IMR-90 (cell line): ENCODE measurements around the gene TBC1D1. TPM values are rescaled to one million over a fixed set of nuclear protein-coding genes. Genes with fewer than 3 reads are reported as not detected.

ENCODE experiments used
- ATAC-seq: fragments of 200-7000 bp; cut with Tn5 transposase; 2 replicates; pipeline ENCODE4 v1.9.1; 2020; ENCODE audit warnings: low read depth, mild to moderate bottlenecking, moderate library complexity
- BruUV-seq: library from RNA; stranded (reverse); fragments of 400-500 nt; replicated peaks from 2 replicates; lab custom pipeline; 2021; lab: Mats Ljungman, UMichigan
- CTCF ChIA-PET: fragments of 300-600 bp; formaldehyde crosslinking; extraction: SDS; loops from one replicate; lab custom pipeline; 2021; ENCODE audit warnings: antibody characterized with exemption; lab: Yijun Ruan, JAX
- POLR2A ChIA-PET: fragments of 300-600 bp; sonication (Branson Sonifier 250); formaldehyde crosslinking; loops from one replicate; lab custom pipeline; 2022; ENCODE audit warnings: antibody characterized with exemption; ENCODE audit not compliant: unreplicated experiment; lab: Charles Lee
- DNase-seq: peaks from one replicate; pipeline ENCODE4 v3.0.0; 2013
- H2AFZ ChIP-seq: replicated peaks from 2 replicates; pipeline ENCODE3; 2013; ENCODE audit warnings: low read length, mild to moderate bottlenecking; ENCODE audit not compliant: poor library complexity
- H2AK5ac ChIP-seq: 2 replicates; pipeline ENCODE4 v1.6.1; 2013; ENCODE audit warnings: low read depth, low read length, inconsistent platforms
- H2AK9ac ChIP-seq: replicated peaks from 2 replicates; pipeline ENCODE3; 2013; ENCODE audit warnings: mild to moderate bottlenecking, low read depth, low read length, moderate library complexity; ENCODE audit not compliant: poor library complexity
- H2BK120ac ChIP-seq: 2 replicates; pipeline ENCODE4 v1.6.1; 2013; ENCODE audit warnings: low read depth, low read length, inconsistent platforms
- H2BK15ac ChIP-seq: 3 replicates; pipeline ENCODE4 v1.6.1; 2013; ENCODE audit warnings: low read depth, low read length, inconsistent platforms
- H2BK20ac ChIP-seq: 2 replicates; pipeline ENCODE4 v1.6.1; 2013; ENCODE audit warnings: low read depth, mild to moderate bottlenecking, inconsistent platforms, low read length, moderate library complexity
- H2BK5ac ChIP-seq: 2 replicates; pipeline ENCODE4 v1.6.1; 2013; ENCODE audit warnings: mild to moderate bottlenecking, low read depth, low read length, inconsistent platforms; ENCODE audit not compliant: poor library complexity, severe bottlenecking
- H3K14ac ChIP-seq: replicated peaks from 2 replicates; pipeline ENCODE4 v1.6.1; 2013; ENCODE audit warnings: low read depth, low read length, inconsistent platforms
- H3K18ac ChIP-seq: 2 replicates; pipeline ENCODE4 v1.6.1; 2013; ENCODE audit warnings: low read depth, low read length, control low read depth
- H3K23ac ChIP-seq: 2 replicates; pipeline ENCODE4 v1.6.1; 2013; ENCODE audit warnings: low read depth, low read length, inconsistent platforms
- H3K27ac ChIP-seq: 2 replicates; pipeline ENCODE4 v1.5.1; 2013; ENCODE audit warnings: mild to moderate bottlenecking, control low read depth, low read length; ENCODE audit not compliant: insufficient read depth
- H3K27me3 ChIP-seq: 2 replicates; pipeline ENCODE4 v1.6.1; 2013; ENCODE audit warnings: low read length; ENCODE audit not compliant: control insufficient read depth, insufficient read depth
- H3K36me3 ChIP-seq: 2 replicates; pipeline ENCODE4 v1.6.1; 2013; ENCODE audit warnings: low read length, mixed read lengths; ENCODE audit not compliant: control insufficient read depth, insufficient read depth
- H3K4ac ChIP-seq: 2 replicates; pipeline ENCODE4 v1.6.1; 2013; ENCODE audit warnings: low read depth, low read length, inconsistent platforms
- H3K4me1 ChIP-seq: 2 replicates; pipeline ENCODE4 v1.6.1; 2013; ENCODE audit warnings: low read length, mixed read lengths; ENCODE audit not compliant: control insufficient read depth, insufficient read depth
- H3K4me2 ChIP-seq: 2 replicates; pipeline ENCODE4 v1.6.1; 2013; ENCODE audit warnings: low read depth, mild to moderate bottlenecking, control low read depth, low read length, moderate library complexity
- H3K4me3 ChIP-seq: 2 replicates; pipeline ENCODE4 v1.5.1; 2013; ENCODE audit warnings: low read depth, mild to moderate bottlenecking, control low read depth, low read length, moderate library complexity; ENCODE audit not compliant: insufficient read depth
- H3K56ac ChIP-seq: 2 replicates; pipeline ENCODE4 v1.6.1; 2013; ENCODE audit warnings: low read length, inconsistent platforms; ENCODE audit not compliant: insufficient read depth; ENCODE audit errors: extremely low read depth
- H3K79me1 ChIP-seq, 2 experiments: 2 replicates each; pipeline ENCODE4 v1.6.1; 2013; ENCODE audit warnings: low read length in 2 of 2, inconsistent platforms in 1 of 2, low read depth in 1 of 2
- H3K9ac ChIP-seq: 2 replicates; pipeline ENCODE4 v1.6.1; 2013; ENCODE audit warnings: low read depth, low read length, control low read depth
- H3K9me1 ChIP-seq: 2 replicates; pipeline ENCODE4 v1.6.1; 2013; ENCODE audit warnings: low read length, inconsistent platforms; ENCODE audit not compliant: insufficient read depth
- H3K9me3 ChIP-seq: 2 replicates; pipeline ENCODE4 v1.6.1; 2013; ENCODE audit warnings: low read length; ENCODE audit not compliant: control insufficient read depth, insufficient read depth
- H4K20me1 ChIP-seq: 2 replicates; pipeline ENCODE4 v1.6.1; 2013; ENCODE audit warnings: low read length, inconsistent platforms; ENCODE audit not compliant: insufficient read depth
- H4K5ac ChIP-seq: 2 replicates; pipeline ENCODE4 v1.6.1; 2013; ENCODE audit warnings: mild to moderate bottlenecking, low read depth, low read length, control low read depth
- H4K8ac ChIP-seq, 2 experiments: 2 replicates each; pipeline ENCODE4 v1.6.1; 2013; ENCODE audit warnings: low read depth in 2 of 2, low read length in 2 of 2, control low read depth in 1 of 2, inconsistent platforms in 1 of 2
- H4K91ac ChIP-seq: 2 replicates; pipeline ENCODE4 v1.6.1; 2013; ENCODE audit warnings: low read depth, low read length, inconsistent platforms; ENCODE audit not compliant: insufficient read depth
- BHLHE40 ChIP-seq: fragments of 150-350 bp; IDR thresholded peaks from 2 replicates; pipeline ENCODE4 v1.6.1; 2016; ENCODE audit warnings: mild to moderate bottlenecking, low read depth, low read length
- CEBPB ChIP-seq: IDR thresholded peaks from 2 replicates; pipeline ENCODE4 v1.6.1; 2012; ENCODE audit warnings: low read depth, low read length, improper control_type of control experiment
- CHD1 ChIP-seq: IDR thresholded peaks from 2 replicates; pipeline ENCODE4 v1.6.1; 2012; ENCODE audit warnings: low read depth, low read length, improper control_type of control experiment
- FOS ChIP-seq: fragments of 150-350 bp; IDR thresholded peaks from 2 replicates; pipeline ENCODE4 v1.6.1; 2016; ENCODE audit warnings: low read depth, low read length
- MAFK ChIP-seq: IDR thresholded peaks from 2 replicates; pipeline ENCODE4 v1.6.1; 2012; ENCODE audit warnings: low read depth, low read length, improper control_type of control experiment
- MAZ ChIP-seq: IDR thresholded peaks from 2 replicates; pipeline ENCODE4 v1.6.1; 2012; ENCODE audit warnings: low read depth, mild to moderate bottlenecking, low read length, improper control_type of control experiment, moderate library complexity, borderline replicate concordance
- MXI1 ChIP-seq: IDR thresholded peaks from 2 replicates; pipeline ENCODE4 v1.6.1; 2012; ENCODE audit warnings: low read depth, mild to moderate bottlenecking, low read length, moderate library complexity, borderline replicate concordance
- NFE2L2 ChIP-seq: fragments of 150-350 bp; IDR thresholded peaks from 2 replicates; pipeline ENCODE4 v1.6.1; 2016; ENCODE audit warnings: low read depth, mild to moderate bottlenecking, low read length
- POLR2A ChIP-seq: IDR thresholded peaks from 2 replicates; pipeline ENCODE4 v1.6.1; 2012; ENCODE audit warnings: mild to moderate bottlenecking, low read depth, low read length
- RAD21 ChIP-seq: IDR thresholded peaks from 2 replicates; pipeline ENCODE4 v1.6.1; 2012; ENCODE audit warnings: low read length, improper control_type of control experiment
- RCOR1 ChIP-seq: IDR thresholded peaks from 2 replicates; pipeline ENCODE4 v1.6.1; 2012; ENCODE audit warnings: mild to moderate bottlenecking, low read length, improper control_type of control experiment; ENCODE audit not compliant: insufficient replicate concordance
- RFX5 ChIP-seq: IDR thresholded peaks from 2 replicates; pipeline ENCODE4 v1.8.0; 2012; ENCODE audit warnings: low read depth, mild to moderate bottlenecking, low read length, moderate library complexity
- SMC3 ChIP-seq: fragments of 150-350 bp; IDR thresholded peaks from 2 replicates; pipeline ENCODE4 v1.6.1; 2016; ENCODE audit warnings: low read depth, mild to moderate bottlenecking, antibody characterized with exemption, low read length, moderate library complexity
- WGBS, 2 experiments: methylation state at CpG; one replicate each; pipeline versions ENCODE4 v1.1.5 to v1.1.7; 2013; ENCODE audit warnings: missing lambda C conversion rate in 2 of 2; ENCODE audit not compliant: insufficient read length in 1 of 2; ENCODE audit errors: extremely low coverage in 2 of 2; 5-methylcytosine and 5-hydroxymethylcytosine counted together
- dilution Hi-C: fragments of 300-500 bp; cut with HindIII; formaldehyde crosslinking; loops from one replicate; pipeline ENCODE4 v1.14.3; 2018; ENCODE audit warnings: low sequenced_read_pairs; ENCODE audit not compliant: unreplicated experiment
- in situ Hi-C: fragments of 300-500 bp; cut with MboI; formaldehyde crosslinking; loops from 3 replicates; pipeline ENCODE4 v1.14.3; 2019; ENCODE audit warnings: low sequenced_read_pairs, inconsistent platforms, mixed read lengths
- intact Hi-C: fragments of 100-400 bp; cut with micrococcal nuclease; formaldehyde crosslinking; loops from 2 replicates; pipeline ENCODE4 v1.10.0; 2022
- polyA plus RNA-seq, 3 experiments: library from polyadenylated mRNA; depleted of rRNA; stranded (reverse); fragments of >200 nt; gene quantifications; 2 replicates each; pipeline ENCODE4 v1.2.3, GENCODE V29; 2012; ENCODE audit warnings: low replicate concordance in 1 of 3
- total RNA-seq: library from RNA; depleted of rRNA; stranded (reverse); fragments of >200 nt; gene quantifications from 2 replicates; pipeline ENCODE4 v1.2.3, GENCODE V29; 2012
- TF ChIP-seq, protein P1 (sequence below): fragments of 150-350 bp; IDR thresholded peaks from 2 replicates; pipeline ENCODE4 v1.6.1; 2016; ENCODE audit warnings: low read depth, mild to moderate bottlenecking, low read length, moderate library complexity, borderline replicate concordance
- TF ChIP-seq, protein P2 (sequence below): conservative IDR thresholded peaks from 2 replicates; pipeline ENCODE4 v1.5.1; 2012; ENCODE audit warnings: mild to moderate bottlenecking, low read depth, low read length, improper control_type of control experiment
- TF ChIP-seq, protein P3 (sequence below): fragments of 150-350 bp; IDR thresholded peaks from 2 replicates; pipeline ENCODE4 v1.6.1; 2017; ENCODE audit warnings: mild to moderate bottlenecking, antibody characterized with exemption, low read length, low read depth

TBC1D1 gene
- total and polyA plus RNA-seq, 2 of the 4 experiments (the other 2 are of a cell fraction), result 42.4 to 104 TPM

DNA sequence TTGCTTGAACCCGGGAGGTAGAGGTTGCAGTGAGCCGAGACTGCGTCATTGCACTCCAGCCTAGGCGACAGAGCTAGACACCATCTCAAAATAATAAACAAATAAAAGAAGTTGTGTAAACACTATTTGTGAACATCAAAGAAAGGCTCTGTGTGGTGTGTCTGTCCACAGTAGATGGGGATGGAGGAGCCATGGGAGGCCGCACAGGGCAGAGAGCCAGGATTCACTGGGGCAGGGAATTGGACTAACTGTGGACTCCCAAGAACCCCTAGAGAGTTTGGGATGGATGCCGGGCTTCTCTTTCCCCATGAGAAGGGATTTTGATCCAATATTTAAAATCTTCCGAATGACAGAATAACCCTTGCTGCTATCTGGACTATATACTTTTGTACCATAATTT, 26.5 kb downstream of the TBC1D1 start:
- Histone ChIP-seq H4K20me1 (no peaks in the 10 kb centered on the region), H4K91ac (no peak overlapping the region), H2BK5ac (no peak overlapping the region), H2BK20ac (no peak overlapping the region), H3K9me3 (no peaks in the 10 kb centered on the region), H3K9me1 (no peaks in the 10 kb centered on the region), H2AFZ (no peak overlapping the region), H2BK15ac (no peak overlapping the region), H3K79me1 (no peaks in the 10 kb centered on the region), H3K4ac (no peak overlapping the region), H3K56ac (no peak overlapping the region), H3K4me2 (no peak overlapping the region), H3K36me3 (no peaks in the 10 kb centered on the region), H3K27ac (no peak overlapping the region), H3K18ac (no peak overlapping the region), H3K27me3 (peaks cover 12% of the 10 kb centered on the region), H2AK9ac (no peak overlapping the region), H4K8ac (no peak overlapping the region), H2AK5ac (no peak overlapping the region), H3K4me3 (no peak overlapping the region), H3K4me1 (no peaks in the 10 kb centered on the region), H2BK120ac (no peak overlapping the region), H4K5ac (no peak overlapping the region), H3K23ac (no peak overlapping the region), H3K9ac (no peak overlapping the region), H3K14ac (no peak overlapping the region)
- dilution Hi-C loops (no loop called here), intact Hi-C loops (no loop called here), in situ Hi-C loops (no loop called here)
- no peak for ATAC-seq
- WGBS, 2 experiments, result no CpG with 5 or more reads among the region's 7 CpGs
- BruUV-seq, result no TSS peak
- no peak for DNase-seq
- no peak for TF ChIP-seq RFX5
- no peak for TF ChIP-seq POLR2A
- TF ChIP-seq RCOR1, result no peak
- TF ChIP-seq MXI1, result no peak
- TF ChIP-seq RAD21, result no peak
- no peak for TF ChIP-seq MAFK
- TF ChIP-seq, protein P1, sequence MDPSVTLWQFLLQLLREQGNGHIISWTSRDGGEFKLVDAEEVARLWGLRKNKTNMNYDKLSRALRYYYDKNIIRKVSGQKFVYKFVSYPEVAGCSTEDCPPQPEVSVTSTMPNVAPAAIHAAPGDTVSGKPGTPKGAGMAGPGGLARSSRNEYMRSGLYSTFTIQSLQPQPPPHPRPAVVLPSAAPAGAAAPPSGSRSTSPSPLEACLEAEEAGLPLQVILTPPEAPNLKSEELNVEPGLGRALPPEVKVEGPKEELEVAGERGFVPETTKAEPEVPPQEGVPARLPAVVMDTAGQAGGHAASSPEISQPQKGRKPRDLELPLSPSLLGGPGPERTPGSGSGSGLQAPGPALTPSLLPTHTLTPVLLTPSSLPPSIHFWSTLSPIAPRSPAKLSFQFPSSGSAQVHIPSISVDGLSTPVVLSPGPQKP, result no peak
- no peak for TF ChIP-seq CHD1
- TF ChIP-seq, protein P2, sequence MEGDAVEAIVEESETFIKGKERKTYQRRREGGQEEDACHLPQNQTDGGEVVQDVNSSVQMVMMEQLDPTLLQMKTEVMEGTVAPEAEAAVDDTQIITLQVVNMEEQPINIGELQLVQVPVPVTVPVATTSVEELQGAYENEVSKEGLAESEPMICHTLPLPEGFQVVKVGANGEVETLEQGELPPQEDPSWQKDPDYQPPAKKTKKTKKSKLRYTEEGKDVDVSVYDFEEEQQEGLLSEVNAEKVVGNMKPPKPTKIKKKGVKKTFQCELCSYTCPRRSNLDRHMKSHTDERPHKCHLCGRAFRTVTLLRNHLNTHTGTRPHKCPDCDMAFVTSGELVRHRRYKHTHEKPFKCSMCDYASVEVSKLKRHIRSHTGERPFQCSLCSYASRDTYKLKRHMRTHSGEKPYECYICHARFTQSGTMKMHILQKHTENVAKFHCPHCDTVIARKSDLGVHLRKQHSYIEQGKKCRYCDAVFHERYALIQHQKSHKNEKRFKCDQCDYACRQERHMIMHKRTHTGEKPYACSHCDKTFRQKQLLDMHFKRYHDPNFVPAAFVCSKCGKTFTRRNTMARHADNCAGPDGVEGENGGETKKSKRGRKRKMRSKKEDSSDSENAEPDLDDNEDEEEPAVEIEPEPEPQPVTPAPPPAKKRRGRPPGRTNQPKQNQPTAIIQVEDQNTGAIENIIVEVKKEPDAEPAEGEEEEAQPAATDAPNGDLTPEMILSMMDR, result no peak
- no peak for TF ChIP-seq MAZ
- TF ChIP-seq CEBPB, result no peak
- no peak for TF ChIP-seq BHLHE40
- TF ChIP-seq NFE2L2, result no peak
- TF ChIP-seq SMC3, result no peak
- TF ChIP-seq FOS, result no peak
- TF ChIP-seq, protein P3, sequence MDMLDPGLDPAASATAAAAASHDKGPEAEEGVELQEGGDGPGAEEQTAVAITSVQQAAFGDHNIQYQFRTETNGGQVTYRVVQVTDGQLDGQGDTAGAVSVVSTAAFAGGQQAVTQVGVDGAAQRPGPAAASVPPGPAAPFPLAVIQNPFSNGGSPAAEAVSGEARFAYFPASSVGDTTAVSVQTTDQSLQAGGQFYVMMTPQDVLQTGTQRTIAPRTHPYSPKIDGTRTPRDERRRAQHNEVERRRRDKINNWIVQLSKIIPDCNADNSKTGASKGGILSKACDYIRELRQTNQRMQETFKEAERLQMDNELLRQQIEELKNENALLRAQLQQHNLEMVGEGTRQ, result no peak
- ChIA-PET POLR2A (no interaction called here), CTCF (no interaction called here)
